ENCODE measurements around the gene PDSS2.

Gene PDSS2

DNA sequence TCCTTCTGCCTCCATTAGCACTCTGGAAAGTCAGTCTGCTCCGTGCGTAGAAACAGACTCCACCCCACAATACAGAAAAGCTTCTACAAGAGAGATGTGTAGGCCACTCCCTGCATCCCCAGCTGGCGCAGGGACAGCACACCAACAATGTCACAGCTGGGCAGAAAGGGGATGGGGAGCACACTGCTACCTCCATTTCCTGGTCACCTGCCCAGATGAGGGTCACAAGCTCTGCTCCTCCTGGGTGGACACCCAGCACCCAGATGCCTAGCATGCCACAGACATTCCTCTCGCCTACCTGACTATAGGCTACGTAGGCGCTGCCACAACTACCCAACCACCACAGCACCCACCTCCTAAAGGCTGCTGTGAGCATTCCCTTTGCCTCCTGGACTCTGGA lies 356.3 kb downstream of the PDSS2 start:
- Histone ChIP-seq H3K79me2 (ENCODE audit: insufficient read depth, low read length) (peaks cover 44% of the 10 kb centered on the region), H3K9ac (ENCODE audit: low read depth, low read length) (no peak overlapping the region)
- ATAC-seq (ENCODE audit: insufficient read depth, low read depth): no peak; the same call in 2 of the 3 replicates

More for the DNA sequence above, 356.3 kb downstream of the PDSS2 start:
- H2AFZ ChIP-seq (ENCODE audit: low read depth, low read length): no peak overlapping the region
- H3K27ac ChIP-seq (ENCODE audit: low read length): no peak overlapping the region
- H3K4me1 ChIP-seq (ENCODE audit: insufficient read depth, low read length): no peaks in the 10 kb centered on the region
- peaks cover 7% of the 10 kb centered on the region; the same call in 1 of the 2 replicates for H3K36me3 ChIP-seq (ENCODE audit: insufficient read depth, low read length)
- H3K4me3 ChIP-seq (ENCODE audit: low read depth in 1 of 2, low read length in 2 of 2): no peak overlapping the region
- H3K27me3 ChIP-seq (ENCODE audit: insufficient read depth, low read length, poor library complexity): no peaks in the 10 kb centered on the region
- H4K20me1 ChIP-seq (ENCODE audit: insufficient read depth, low read length): peaks cover 19% of the 10 kb centered on the region; the same call in 1 of the 2 replicates
- no peaks in the 10 kb centered on the region for H3K9me3 ChIP-seq (ENCODE audit: insufficient read depth, low read length, severe bottlenecking)
- H3K4me2 ChIP-seq (ENCODE audit: insufficient read depth, low read length): no peak overlapping the region
- TF ChIP-seq, protein P1, sequence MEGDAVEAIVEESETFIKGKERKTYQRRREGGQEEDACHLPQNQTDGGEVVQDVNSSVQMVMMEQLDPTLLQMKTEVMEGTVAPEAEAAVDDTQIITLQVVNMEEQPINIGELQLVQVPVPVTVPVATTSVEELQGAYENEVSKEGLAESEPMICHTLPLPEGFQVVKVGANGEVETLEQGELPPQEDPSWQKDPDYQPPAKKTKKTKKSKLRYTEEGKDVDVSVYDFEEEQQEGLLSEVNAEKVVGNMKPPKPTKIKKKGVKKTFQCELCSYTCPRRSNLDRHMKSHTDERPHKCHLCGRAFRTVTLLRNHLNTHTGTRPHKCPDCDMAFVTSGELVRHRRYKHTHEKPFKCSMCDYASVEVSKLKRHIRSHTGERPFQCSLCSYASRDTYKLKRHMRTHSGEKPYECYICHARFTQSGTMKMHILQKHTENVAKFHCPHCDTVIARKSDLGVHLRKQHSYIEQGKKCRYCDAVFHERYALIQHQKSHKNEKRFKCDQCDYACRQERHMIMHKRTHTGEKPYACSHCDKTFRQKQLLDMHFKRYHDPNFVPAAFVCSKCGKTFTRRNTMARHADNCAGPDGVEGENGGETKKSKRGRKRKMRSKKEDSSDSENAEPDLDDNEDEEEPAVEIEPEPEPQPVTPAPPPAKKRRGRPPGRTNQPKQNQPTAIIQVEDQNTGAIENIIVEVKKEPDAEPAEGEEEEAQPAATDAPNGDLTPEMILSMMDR (IDR thresholded peaks at IDR 0.05; ENCODE audit: borderline replicate concordance, extremely low read depth, low read length, poor library complexity, severe bottlenecking): no peak
- TF ChIP-seq EZH2 (IDR thresholded peaks at IDR 0.05; ENCODE audit: borderline replicate concordance, low read depth, low read length, severe bottlenecking): no peak
- no peak for DNase-seq
